GM18517 (cell line): Measurements from ENCODE around the gene ART1.

ENCODE experiments used
- ATAC-seq: cut with Tn5 transposase; IDR thresholded peaks from one replicate; pipeline ENCODE4 v1.9.1; 2021; ENCODE audit warnings: mild to moderate bottlenecking, moderate library complexity; ENCODE audit not compliant: unreplicated experiment

The ART1 gene

GRCh38 chr11:3710485-3711259 lies 65.7 kb downstream of the ART1 start:
- no peak for ATAC-seq

- ATAC-seq = no peak
Observed at GRCh38 chr11:3712274-3712673, 67.3 kb downstream of the ART1 start.
